GM18861 (cell line): Measurements from ENCODE around the gene CHERP.

ENCODE experiments used
- ATAC-seq: cut with Tn5 transposase; IDR thresholded peaks from one replicate; pipeline ENCODE4 v1.9.1; 2021; ENCODE audit not compliant: unreplicated experiment

Gene CHERP

GRCh38 chr19:16542045-16542909 is at the start of gene CHERP:
Gene CHERP (minus strand): TSS chr19:16542437. CDS start chr19:16542378, 59 bp downstream.
- peak; percentile 50 for ATAC-seq

- ATAC-seq, result no peak
Measured at GRCh38 chr19:16590876-16591802, 48.9 kb upstream of the CHERP start.

DNA sequence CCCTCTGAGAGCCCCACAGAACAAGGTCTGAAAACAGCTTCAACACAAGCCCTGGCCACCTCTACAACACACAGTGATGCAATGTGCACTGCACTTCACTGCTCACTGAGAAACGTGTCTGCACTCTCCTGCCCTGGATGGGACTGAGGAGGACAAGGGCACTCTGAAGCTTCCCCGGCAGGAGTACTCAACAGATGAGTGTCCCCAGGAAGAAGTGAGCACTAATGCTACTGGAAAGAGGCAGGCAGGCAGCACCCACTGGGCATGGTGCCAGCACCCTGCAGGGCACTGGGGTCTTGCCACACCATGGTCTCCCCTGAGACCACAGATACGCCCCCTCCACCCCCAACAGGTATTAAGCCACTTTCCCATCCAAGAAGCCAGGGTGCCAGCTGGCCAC is 47.7 kb upstream of the CHERP start:
- ATAC-seq, result no peak

- no peak for ATAC-seq
Measured at GRCh38 chr19:16588824-16589577, 46.8 kb upstream of the CHERP start.

DNA sequence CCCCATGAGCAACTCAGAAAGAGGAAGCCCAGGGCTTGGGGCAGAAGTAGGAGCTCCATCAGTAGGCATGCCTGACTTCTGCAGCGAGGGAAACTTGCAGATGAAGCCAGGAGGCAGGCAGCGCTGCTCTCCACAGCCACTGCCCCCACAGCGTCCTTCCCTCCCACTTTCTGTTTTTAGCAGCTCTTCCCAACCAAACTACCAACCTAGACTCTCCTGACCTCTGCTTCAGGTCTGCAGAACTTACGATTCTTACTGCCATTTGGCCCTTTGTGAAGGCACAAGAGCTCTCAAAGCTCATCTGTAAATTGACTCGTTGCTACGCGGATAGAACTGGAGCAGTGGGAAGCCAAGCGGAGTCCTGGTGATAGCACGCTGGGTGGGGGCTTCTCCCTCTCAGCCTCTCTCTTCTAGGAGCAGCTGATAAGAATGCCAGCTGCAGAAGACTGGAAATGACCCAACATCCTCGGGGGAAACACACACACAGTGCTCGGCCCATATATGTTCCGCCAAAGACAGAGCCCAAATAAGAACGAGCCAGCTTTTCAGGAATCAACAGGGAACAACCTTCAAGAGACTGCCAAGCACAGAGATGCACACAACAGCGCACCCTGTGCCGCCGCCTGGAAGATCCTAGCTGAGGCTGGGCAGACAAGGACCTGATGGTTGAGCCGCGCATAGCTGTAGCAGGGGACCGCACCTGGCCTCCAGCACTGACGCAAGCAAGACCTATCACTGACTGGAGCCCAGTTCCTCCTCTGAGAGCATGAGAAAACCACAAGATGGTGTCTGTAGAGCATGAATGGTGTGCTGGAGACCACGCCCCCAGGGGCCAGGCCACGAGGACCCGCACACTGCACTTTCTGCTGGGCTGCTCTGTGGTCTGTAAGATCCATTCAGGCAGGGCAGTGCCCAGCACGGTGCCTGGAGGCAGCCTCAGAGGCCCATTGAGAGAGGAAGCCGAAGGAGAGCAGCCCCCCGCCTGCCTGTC is 45.9 kb upstream of the CHERP start:
- ATAC-seq, result peak; percentile 39

GRCh38 chr19:16586991-16587832 is 45.0 kb upstream of the CHERP start:
- no peak for ATAC-seq

- ATAC-seq, result no peak
Measured at GRCh38 chr19:16586477-16586871, 44.2 kb upstream of the CHERP start.

DNA sequence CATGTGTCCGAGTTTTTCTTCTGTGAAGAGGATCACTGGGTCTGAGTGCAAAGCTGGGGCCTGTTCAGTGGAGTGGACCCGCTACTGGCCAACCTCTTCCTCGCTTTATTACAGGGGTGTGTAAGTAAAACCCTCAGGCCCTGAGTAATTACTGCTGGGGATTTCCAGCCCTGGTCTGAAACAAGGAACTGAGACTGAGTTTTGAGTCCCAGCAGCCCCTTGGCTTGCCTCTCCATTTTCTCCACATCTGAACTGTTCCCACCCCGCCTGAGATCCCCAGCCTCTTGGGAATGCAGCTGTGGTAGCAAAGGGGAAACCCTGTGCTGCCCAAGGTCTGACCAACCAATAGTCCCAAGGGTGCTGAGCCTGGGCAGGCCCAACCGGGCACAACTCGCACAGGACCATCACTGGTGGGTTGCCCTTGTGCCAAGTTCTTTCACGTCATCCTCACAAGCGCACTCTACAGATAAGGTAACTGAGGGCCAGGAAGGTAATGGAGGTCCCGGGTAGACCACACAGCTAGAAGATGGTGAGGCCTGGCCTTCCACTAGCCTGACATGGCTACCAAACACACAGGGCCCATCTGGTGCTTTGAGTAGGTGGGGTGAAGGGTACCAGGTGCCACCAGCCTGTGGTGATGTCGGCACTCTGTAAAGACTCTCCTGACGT is 43.7 kb upstream of the CHERP start:
- peak; percentile 29 for ATAC-seq

GRCh38 chr19:16585094-16585801 is 43.0 kb upstream of the CHERP start:
- no peak for ATAC-seq

DNA sequence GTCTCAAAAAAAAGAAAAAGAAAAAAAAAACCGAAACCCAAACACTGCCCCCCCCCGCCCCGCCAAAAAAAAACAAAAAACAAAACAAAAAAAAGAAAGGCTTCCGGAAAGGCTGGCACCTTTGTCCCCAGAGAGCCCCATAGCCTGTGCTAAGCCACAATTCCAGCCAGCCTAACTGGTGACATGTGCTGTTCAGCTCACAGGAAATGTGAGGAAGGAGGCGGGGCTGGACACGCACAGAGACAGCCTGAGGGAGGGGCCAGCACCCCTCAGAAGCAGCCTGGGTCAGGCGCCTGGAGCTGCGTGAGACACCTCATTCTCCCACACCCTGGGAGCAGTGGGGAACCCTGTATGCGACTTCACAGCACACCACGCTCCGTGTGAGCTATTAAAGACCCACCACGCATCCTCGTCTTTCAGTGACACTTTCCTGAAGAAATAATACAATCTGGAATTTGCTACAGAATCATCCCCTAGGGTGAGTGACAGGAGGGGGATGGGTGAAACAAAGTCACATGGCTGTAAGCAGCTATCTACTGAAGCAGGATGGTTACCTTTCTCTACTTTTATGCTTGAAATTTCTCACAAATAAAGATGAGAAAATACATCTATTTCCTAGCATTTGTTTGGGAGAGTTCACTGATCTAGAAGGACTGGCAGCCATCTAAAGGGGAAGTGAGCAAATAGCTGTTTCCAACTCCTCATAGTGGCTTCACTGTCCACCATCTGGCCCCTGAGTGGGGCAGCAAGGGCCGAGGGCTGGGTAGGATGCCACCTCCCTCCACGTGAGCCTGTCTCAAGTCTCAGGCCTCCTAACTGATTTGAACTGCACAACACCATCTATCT is 42.2 kb upstream of the CHERP start:
- peak; percentile 37 for ATAC-seq

GRCh38 chr19:16582486-16583261 is 40.4 kb upstream of the CHERP start:
- no peak for ATAC-seq

DNA sequence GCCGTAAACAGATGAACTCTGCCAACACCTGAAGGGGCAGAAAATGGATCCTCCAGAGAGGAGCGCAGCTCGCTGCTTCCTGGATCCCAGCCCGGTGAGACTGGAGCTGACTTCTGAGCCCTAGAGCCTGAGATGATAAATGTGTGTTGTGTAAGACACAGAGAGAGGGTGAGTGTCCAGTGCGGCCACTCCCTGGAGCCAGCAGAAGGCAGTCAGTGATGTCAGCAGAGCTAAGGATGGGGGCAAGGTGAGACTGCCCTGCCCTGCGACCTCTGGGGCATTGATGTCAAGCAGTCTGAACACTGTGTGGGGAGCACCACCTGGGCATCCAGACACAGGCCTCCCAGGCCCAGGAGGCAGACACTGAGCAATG is 39.7 kb upstream of the CHERP start:
- no peak for ATAC-seq

DNA sequence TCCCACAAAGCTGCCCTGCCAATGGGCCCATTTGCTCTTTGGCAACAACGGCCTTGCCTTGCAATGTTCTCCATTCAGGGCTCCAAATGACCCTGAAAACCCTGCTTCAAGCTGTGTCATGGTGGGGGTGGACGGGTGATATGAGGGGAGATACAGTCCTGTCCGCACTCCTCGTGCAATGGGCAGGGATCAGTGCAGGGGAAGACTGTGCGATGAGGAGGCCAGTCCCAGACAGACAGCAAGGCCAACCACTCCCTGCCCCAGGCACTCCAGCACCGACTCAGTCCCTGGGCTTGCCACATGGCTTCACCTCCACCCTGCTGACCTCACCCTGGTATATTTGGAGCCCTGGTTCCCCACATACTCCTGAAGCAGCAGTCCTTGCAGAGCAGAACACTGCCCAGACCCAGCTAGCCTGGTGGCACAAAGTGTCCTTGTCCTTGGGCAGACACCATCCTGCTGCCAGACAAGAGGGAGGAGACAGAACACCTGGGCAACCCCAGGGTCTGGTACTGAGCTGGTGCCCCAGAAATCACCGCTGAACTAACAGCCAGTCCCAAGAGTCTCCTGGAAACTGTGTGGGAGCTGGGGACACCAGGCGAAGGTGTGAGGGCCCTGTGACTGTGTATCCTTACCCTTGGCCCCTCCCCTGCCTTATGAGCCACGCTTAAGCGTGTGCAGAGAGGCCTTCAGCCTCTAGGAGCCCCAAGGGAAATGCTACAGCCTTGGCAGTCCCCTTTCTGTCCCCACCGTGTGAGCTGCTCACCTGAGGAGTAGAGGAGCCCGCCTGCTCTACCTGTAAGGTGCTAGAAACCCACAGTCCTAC is 39.1 kb upstream of the CHERP start:
- ATAC-seq, result no peak

DNA sequence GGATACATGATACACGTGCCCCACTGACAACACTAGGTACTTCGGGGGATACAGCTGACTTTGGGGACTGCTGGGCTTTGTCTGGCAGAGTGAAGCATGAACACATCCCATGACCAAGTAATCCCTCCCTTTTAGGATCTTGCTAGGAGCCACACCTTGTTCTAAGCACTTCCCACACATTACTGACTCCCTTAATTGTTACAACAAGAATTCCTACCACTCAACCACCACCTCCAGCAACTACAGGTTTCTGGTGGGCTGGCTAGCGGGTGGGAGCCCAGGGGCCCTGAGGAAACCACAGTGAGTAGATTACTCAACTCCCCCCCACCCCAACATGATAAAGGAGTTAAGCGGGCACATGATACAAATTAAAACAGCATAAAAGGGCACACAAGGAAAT is 37.1 kb upstream of the CHERP start:
- no peak for ATAC-seq

- no peak for ATAC-seq
Measured at GRCh38 chr19:16577531-16577985, 35.3 kb upstream of the CHERP start.
